ENCODE results near the gene PPP1R3D.

- TF ChIP-seq CTCF (IDR thresholded peaks at IDR 0.05) (no peak), POLR2AphosphoS5 (IDR thresholded peaks at IDR 0.05; ENCODE audit: insufficient read depth in 1 of 2, low read depth in 1 of 2) (no peak)
Observed at GRCh38 chr20:59983076-59983475, 43.0 kb upstream of the PPP1R3D start.
